CD4-positive, alpha-beta T cell treated with Interleukin-17A for 4 hours (primary cell): Measurements from ENCODE around the gene TBC1D22A.

Source experiments
- DNase-seq: peaks from one replicate; pipeline ENCODE4 v3.0.0-alpha.2; 2020; ENCODE audit warnings: mixed read lengths

Gene TBC1D22A

DNA sequence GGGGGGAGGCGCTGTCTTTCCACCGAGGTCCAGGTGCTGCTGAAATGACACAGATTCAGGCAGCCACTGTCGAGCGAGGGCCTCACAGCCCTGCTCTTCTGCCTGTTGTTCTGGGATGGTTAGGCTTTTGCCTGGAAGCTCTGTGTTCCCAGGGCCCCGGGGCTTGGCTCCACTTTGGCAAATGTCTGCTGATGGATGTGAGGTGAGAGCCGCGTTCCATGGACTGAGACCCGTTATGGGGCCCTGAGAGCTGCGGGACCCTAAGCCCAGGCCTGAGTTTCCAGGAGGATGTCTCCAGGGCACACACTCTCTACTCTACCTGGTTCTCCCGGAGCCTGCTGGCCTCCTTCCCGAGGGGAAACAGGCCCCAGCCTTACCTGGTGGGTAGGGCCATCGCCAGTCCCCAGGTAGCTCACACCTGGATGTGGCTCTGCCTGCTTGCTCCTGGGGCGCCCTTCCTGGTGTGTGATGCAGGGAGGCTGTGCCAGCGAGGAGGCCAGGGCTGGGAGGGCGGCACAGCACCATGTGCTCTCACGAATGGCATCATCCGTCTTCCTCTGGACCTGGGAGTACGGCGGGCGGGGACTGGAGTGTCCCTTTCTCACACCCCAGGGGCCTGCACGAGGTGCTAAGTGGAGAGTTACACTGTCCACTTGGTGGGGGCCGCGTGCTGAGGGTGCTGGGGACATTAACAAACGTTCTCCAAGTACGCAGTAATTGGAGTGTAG is 435.5 kb downstream of the TBC1D22A start:
- DNase-seq: no peak

DNA sequence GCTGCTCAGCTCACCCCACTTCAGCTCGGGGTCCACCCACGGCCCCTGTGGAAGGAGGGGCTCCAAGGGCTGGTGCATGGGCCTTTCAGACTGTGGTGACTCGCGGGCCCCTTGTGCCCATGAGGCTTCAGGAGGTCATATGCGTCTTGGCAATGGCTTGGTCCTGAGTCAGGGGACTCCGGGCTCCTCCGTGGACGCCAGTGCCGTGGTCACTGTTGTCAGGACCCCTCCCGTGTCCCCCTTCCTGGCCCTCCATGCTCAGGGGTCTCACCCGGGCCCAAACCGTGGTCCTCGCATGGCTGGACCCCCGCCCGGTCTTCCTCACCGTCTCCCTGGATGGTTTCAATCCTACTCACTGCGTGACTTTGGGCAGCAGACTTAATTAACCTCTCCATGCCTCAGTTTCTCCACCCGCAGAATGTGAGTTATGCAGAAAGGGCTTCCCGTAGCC is 436.4 kb downstream of the TBC1D22A start:
- DNase-seq: no peak

DNA sequence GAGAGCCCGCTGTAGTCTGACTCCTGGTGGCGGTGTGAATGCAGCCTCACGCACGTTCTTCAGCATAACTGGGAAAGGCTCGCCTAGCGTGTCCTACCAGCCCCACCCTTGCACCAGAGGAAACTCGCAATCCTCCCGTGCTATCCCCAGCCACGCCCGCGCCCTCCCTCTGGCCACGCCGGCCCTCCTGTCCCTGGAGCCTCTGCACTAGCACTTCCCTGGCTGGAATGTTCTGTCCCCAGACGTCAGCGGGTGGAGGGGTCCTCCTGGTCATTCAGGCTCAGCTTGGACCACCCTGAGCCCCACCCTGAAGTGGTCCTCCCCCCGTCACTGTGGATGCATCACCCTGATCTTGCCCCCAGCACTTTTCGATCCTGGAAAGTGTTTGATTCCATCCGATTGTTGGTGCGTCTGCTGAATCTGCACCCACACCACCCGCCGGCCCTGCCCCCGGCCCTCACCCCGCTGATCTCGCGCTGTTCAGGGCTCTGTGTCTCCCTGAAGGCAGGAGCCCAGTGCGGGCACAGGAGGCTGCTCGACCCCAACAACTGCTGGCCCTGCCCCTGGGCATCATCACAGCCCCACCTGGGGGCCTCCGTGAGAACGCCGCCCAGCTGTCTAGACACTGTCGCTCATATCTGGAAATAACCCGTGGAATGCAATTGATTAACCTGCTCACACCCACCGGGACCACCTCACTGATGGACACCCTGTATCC is 437.0 kb downstream of the TBC1D22A start:
- no peak for DNase-seq

DNA sequence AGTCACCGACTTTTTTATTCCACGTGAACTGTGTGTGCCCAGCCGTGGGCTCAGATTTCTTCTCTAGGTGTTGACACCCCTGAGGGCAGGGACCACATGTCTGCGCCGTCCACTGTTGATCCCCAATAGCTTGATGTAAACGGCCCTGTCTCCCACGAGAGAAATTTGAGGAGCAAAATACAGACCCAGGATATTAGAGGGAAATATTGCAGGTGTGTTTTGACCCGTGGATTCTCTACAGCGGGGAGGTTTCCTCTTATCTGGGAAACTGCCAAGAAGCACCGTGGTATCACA is 437.5 kb downstream of the TBC1D22A start:
- DNase-seq: no peak

DNA sequence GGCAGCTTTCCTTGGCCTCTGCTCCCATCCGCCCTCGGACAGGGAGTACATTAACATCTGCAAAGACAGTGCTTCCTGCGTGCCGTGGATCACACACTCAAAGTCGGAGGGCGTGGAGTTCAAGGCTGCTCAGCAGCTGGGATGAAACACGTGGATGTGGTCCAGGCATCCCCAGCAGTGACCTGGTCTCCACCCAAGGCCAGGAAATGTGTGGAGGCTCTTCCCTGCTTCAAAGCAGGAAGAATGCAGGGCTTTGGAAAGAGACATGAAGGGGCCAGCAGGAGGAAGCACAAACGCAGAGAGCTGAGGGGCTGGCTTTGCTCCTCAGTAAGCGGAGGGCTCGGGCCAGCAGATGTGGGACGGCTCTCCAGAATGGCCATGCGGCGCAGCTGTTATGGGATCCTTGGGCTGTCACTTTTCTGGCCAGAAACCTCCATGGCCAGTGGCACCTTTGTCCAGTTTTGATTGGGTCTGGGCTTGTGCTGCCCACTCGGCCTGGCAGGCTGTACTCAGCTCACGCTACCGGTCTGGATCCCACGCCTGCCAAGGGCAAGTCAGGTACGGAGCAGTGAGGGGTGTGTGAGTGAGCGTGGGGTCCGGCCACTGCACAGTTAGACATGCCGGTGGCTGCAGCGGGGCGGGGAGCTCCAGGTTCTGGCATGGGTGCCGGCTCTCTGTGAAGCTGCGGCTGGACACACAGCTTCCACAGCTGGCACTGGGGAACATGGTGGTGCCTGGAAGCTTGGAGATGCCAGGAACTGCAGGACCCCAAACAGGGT is 438.0 kb downstream of the TBC1D22A start:
- no peak for DNase-seq

DNA sequence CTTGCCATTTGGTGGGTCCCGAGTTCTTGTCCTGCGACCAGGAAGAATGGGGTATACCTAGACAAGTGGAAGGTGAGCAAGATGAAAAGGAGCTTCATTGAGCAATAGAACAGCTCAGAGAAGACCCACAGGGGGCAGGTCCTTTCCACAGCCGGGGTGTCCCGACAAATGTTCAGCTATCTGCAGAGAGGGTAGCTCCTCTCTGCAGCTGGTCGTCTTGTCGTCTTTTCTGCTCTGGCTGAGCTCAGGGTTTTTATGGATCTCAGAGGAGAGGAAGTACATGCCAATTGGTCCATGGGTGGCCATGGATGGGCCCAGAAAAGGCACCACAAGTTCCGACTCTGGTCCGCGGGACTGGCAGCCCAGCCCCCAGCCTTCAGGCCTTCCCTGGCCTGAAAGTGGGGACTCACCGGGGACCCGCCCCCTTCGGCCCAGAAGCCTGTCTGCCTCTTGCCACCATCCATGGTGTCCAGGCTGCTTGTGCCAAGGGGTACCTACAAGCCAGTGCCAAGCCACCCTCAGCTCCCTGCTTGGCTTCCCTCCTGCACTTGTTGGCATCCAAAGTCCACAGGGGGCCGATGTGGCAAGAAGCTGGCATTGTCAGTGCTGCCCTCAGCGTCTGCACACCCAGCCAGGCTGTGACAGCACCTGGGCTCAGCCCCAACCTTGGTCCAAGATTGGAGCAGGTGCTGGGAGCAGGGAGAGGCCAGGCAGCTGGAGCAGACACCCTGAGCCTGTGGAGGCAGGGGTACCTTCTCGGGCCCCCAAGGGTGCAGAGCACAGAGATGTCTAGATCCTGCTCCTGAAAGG is 438.9 kb downstream of the TBC1D22A start:
- no peak for DNase-seq

DNA sequence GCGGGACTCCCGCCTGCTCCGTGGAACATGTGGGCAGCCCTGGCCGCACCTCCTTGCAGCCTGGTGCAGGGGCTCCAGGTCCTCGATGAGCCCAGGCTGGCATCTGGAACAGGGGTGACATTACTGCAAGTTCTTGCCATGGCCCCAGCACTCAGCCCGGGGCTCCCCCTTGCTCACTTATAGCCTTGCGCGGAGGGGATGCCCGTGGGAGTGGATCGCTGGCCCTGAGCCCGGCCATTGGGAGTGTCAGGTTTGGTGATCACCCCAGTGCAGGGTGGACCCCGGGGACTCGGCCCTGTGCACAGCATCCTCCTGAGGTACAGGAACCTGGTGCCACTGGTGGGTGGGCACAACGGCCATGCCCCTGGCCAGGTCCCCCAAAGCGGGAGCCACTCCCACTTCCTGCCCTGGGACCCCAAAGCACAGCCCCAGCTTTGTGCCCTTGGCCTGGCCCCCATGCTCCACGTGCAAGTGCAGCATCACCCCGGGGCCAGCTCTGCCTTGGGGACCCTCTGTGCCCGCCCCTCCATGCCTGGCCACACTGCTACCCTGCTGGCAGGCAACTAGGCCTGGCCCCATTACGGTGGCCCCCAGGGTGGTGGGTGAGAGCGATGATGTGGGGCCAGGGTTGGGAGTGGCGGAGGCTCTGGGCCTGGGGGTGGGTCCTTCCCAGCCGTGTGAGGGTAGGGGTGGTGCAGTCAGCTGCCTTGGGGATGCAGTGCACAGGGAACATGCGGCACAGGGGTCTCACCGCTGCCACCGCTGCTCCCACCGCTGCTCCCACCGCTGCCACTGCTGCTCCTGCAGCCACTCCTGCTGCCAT is 439.8 kb downstream of the TBC1D22A start:
- no peak for DNase-seq

DNA sequence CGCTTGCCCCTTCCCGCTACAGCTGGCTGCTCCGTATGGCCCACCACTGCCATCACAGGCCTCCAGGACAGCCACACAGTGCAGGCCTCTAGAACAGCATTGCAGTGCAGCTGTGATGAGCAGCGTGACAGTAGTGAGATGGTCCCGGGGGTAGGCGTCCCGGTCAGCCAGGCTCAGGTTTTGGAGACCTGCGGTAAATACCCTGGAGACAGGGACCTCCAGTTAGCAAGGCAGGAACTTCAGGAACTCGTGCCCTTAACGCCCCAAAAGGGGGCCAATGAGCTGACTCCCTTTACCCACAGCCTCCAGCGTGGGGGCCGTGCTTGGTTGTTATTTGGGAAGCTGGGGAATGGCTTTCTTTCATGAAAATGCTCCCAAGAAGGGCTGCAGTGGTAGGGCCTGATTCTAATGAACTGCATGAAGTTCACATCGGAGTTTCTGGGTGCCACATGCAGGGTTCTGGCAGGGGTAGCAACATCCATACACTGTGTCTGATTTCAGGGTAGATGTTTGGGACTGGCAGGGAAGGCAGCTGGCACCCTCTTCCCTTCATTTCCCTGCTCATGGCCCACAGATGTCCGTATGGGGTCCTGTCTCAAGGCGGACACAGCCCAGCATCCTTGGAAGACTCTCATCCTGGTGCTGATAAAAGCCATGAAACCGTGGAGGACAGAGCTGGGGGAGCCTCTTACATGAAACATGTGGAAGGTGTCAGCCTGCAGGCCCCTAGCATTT is 440.5 kb downstream of the TBC1D22A start:
- no peak for DNase-seq

DNA sequence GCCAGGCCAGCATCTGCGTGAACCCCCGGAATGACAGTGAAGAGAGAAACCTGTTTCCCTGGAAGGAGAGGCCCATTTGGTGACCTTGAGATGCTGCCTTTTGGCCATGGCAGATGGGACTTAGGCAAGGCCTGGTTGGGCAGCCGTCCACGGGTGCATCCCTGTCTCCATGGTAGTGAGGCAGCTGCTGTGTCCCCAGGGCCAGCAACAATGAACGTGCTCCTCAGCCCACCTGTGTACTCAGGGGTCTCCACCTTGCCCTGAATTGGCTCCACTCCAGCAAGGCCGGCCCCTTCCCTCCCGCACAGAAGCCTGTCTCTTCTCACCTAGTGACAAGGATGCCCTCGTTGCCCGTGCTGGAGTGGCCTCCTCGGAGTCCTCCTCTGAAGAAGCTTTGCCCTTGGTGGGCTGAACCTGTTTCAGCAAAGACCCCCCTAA is 441.1 kb downstream of the TBC1D22A start:
- no peak for DNase-seq

DNA sequence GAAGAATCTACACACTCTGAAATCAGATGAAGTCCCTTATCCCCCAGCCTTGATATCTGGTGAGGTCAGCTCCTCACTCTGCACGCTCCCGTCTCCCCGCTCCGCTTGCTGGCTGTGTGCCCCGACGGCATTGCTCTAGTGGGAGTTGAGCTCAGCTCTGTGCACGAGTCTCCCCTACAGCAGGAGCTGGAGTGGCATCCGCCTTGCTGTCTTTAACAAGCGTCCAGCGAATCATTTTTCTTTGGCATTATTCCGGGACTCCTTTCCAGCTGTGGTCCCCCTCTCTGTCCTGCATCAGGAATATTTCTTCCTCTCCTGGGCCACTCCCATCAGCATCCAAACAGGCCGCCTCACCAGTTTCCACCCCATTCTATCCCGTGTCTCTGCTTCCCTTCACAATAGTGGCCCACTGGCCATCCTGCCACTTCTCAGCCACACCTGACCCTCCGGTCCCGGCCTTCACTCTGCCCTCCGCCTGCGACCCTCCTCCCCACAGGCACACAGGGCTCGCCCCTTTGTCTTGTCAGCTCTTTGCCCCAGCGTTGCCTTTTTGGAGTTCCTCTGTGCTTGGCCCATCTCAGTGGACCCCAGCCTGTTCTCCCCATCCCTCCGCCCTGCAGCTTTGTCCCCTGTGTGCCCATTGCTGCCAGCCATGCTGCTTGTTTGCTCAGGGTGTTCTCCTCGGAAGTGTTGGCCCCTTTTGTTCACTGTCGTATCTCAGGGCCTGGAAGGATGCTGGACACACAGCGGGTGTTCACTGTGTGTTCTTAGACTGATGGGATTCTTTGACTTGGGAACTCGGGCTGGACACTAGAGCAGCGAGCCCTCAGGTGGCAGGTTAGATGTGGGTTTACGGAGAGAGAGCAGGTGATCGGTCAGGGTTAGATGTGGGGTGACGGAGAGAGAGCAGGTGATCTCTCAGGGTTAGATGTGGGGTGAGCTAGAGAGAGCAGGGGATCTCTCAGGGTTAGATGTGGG is 441.8 kb downstream of the TBC1D22A start:
- no peak for DNase-seq

DNA sequence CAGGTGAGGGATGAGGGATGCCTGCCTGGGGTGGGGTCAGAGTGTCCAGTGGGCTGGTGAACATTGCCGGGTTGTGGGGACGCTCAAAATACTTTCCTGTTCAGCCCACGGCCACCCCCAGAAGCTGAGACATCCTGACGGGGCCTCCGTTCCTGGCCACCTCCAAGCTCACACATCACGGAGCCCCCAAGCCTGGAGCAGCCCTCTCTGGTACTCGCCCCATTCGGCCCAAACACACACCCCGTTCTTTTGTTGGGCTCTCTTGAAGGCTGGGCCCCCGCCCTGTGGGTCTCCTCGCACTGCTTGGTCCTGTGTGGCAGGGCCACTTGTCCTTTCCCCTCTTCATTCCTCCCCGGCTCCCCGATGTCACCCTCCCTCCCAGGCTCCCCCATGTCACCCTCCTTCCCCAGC is 442.6 kb downstream of the TBC1D22A start:
- no peak for DNase-seq

DNA sequence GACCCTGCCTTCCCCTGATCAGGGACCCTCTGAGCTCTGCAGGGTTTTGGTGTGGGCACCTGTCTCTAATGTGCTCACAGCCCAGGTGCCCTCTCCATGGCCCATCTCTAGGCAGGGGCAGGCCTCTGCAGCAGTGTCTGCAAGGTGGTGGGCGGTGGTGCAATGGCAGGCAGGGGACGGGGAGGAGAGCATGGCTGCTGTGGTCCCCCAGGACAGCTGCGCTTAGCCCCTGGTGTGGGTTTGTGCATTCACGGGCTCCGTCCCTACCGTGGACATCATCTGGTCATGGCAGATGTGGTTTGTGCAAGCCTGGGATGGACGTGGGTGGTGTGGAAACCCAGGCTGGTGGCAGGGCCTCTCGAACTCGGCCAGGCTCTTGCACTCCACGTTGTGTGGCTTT is 443.1 kb downstream of the TBC1D22A start:
- DNase-seq: no peak

DNA sequence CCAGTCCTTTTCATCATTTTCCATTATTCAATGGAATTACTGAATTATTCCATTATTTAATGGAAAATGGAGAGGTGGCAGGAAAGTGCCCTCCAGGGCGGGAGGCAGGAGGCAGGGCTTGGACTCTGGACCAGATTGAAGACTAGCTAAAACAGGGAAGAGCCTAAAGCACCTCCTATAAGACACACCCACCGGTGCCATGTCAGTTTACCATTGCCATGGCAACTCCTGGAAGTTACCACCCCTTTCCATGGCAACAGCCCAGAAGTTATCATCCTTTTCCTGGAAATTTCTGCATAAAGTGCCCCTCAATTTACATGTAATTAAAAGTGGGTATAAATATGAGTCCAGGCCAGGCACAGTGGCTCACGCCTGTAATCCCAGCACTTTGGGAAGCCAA is 443.7 kb downstream of the TBC1D22A start:
- DNase-seq: no peak

DNA sequence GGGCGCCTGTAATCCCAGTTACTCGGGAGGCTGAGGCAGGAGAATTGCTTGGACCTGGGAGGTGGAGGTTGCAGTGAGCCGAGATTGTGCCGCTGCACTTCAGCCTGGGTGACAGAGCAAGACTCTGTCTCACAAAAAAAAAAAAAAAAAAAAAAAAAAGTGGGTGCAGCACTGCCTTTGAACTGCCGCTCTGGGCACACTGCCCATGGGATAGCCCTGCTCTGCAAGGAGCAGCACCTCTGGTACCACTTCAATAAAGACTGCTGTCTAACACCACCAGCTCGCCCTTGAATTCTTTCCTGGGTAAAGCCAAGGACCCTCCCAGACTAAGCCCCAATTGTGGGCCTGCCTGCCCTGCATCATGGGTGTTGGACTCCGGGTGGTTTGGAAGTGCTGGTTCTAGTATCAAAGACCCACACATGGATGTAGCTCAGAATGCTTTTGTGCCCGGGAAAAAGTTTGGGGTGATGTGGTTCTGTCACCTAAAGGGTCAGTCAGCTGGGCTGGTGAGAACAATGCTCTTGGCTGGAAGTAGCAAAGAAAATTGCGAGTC is 444.3 kb downstream of the TBC1D22A start:
- no peak for DNase-seq

DNA sequence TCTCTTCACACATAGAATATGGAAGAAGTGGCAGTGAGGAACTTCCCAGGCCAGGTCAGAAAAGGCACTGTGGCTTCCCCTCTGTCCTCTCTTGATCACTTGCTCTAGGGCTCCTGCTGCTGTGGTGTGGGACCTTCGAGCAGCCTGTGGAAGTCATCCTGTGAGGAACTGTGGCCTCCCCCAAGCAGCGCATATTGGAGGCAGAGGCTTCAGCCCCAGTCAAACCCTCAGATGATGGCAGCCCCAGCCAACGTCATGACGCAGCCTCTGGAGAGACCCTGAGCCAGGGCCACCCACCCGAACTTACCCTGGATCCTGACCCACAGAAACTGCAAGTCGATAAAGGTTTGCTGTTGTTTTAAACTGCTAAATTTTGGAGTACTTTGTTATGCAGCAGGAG is 444.9 kb downstream of the TBC1D22A start:
- no peak for DNase-seq

DNA sequence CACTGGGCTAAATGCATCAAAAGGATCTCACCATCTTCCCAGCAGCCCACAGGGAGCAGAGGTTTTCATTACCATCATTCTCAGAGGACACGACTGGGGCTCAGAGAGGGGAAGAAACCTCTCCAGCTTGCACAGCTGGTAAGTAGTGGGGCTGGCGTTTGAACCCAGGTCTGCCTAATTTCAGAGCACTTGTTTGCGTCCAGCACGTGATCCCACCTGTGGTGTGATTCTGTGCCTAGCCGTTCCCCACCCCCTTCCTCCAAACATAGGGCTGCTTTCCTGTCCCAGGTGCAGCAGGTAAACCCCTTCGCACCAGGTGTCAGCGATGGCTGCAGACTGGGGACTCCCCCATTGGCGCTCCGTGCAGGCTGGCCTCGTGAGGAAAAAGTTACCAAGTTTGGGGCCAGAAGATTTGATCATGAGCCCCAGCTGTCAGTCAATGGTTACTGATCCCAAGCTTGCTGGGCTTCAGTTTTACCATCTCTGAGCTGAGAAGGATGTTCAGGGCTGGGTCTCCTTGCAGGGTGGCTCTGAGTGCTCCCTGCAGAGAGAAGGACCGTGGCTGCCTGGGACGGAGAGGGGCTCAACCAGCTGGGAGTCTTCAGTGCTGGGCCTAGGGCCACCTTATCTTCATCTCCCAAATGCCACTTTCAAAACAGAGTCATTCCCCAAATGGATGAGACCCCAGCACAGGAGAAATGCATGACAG is 445.6 kb downstream of the TBC1D22A start:
- DNase-seq: no peak

DNA sequence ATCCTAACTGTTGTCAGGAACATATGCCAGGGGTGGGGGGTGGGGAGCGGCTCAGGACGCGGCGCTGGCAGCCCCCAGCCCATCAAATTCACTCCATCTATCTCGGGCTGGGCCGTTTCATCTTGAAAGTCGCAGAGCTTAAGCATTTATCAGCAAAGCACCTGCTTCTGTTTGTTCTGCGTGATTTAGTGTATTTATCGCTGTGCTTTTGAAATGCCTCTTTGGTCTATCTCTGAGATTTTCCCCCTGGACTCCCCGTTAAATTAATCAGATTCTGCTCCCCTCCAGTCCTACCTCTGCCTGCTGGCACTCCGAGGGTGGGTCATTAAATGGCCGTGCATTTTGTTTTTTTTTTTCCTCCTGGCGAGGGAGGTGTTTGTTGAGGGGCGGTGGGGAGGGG is 446.2 kb downstream of the TBC1D22A start:
- no peak for DNase-seq

DNA sequence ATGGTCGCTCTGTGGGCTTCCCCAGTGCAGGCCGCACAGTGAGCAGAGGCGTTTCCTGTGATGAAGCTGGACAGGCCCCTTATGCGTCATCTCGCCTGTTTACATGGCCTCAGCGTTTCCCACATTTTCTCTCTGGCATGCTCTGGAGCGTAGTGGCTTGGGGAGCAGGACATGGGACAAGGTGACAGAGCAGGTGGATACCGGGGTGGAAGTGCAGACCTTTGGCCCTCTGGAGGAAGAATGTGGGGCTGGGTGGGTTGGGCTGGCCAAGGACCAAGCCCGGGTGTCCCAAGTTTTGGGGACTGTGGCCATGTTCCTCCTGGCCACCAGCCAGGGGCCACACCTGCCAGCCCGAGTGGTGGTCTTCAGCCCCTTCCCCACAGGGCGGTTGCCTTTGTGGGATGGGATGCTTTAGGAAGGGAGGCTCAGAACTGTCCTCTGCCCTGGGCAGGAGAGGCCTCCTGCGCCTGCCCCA is 446.6 kb downstream of the TBC1D22A start:
- no peak for DNase-seq

DNA sequence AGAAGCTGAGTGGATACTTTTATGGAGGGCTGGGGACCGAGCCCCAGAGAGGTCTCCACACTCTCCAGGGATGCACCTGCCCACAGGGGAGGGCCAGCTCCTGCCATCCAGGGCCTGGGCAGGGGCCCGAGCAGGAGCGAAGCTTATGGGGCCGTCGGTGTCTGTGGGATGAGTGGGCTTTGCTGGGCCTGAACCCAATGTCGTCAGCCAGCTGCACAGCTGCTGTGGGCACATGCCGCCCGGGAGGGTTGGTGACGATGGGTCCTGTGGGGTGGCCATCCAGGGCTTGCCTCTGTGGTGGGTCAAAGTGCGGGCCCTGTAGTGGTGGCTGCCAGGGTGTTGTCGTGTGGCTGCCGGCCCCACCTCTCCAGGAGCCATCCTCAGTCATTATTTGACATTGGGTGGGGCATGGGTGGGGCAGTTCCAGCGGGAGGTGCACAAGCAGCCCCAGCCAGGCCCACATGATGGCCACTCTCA is 447.1 kb downstream of the TBC1D22A start:
- DNase-seq: no peak
